K562 (cell line): Measurements from ENCODE around the gene PRKACA. TPM values are rescaled to one million over a fixed set of nuclear protein-coding genes. Genes with fewer than 3 reads are reported as not detected.

Experiments
- CHCHD3 ChIP-seq: fragments of 250-450 bp; sonication (Bioruptor Pico); IDR thresholded peaks from 2 replicates; pipeline ENCODE4 v2.1.2; 2022; ENCODE audit warnings: mild to moderate bottlenecking
- DDX20 ChIP-seq: fragments of 450-650 bp; IDR thresholded peaks from 2 replicates; pipeline ENCODE4 v1.6.1; 2016; ENCODE audit warnings: missing genetic modification characterization, low read depth, mild to moderate bottlenecking, missing compliant biosample characterization, moderate library complexity
- EP400 ChIP-seq: fragments of 450-650 bp; IDR thresholded peaks from 2 replicates; pipeline ENCODE4 v1.6.1; 2017; ENCODE audit warnings: antibody characterized with exemption, mild to moderate bottlenecking, moderate library complexity
- HSF4 ChIP-seq: fragments of 250-450 bp; sonication (Bioruptor Pico); IDR thresholded peaks from 2 replicates; pipeline ENCODE4 v2.1.2; 2022; ENCODE audit warnings: mild to moderate bottlenecking, moderate library complexity, borderline replicate concordance
- MCM3 ChIP-seq: fragments of 450-650 bp; IDR thresholded peaks from 2 replicates; pipeline ENCODE4 v1.6.1; 2016
- MGA ChIP-seq: fragments of 450-650 bp; IDR thresholded peaks from 2 replicates; pipeline ENCODE4 v1.6.1; 2016; ENCODE audit warnings: mild to moderate bottlenecking, moderate library complexity
- MTA1 ChIP-seq: fragments of 450-650 bp; IDR thresholded peaks from 2 replicates; pipeline ENCODE4 v1.6.1; 2017; ENCODE audit warnings: borderline replicate concordance
- RBM34 ChIP-seq: fragments of 200-400 bp; formaldehyde crosslinking; IDR thresholded peaks from 2 replicates; pipeline ENCODE4 v1.6.1; 2018; ENCODE audit warnings: low read length, borderline replicate concordance; ENCODE audit not compliant: insufficient read depth
- SOX6 ChIP-seq: fragments of 450-650 bp; IDR thresholded peaks from 2 replicates; pipeline ENCODE4 v1.6.1; 2014; ENCODE audit warnings: mild to moderate bottlenecking
- THRB ChIP-seq: fragments of 450-650 bp; formaldehyde crosslinking; conservative IDR thresholded peaks from 2 replicates; pipeline ENCODE4 v1.4.0; 2022; ENCODE audit warnings: mild to moderate bottlenecking, missing genetic modification characterization
- TRIM28 ChIP-seq: fragments of 450-650 bp; IDR thresholded peaks from 2 replicates; pipeline ENCODE4 v1.6.1; 2017
- ZBTB33 ChIP-seq: sonication (generic); formaldehyde crosslinking; IDR thresholded peaks from 2 replicates; pipeline ENCODE4 v1.8.1; 2023; ENCODE audit warnings: mild to moderate bottlenecking, missing genetic modification reagents
- ZBTB7A ChIP-seq: IDR thresholded peaks from 2 replicates; pipeline ENCODE4 v1.6.1; 2011; ENCODE audit warnings: low read depth, mild to moderate bottlenecking, low read length, moderate library complexity, borderline replicate concordance; ENCODE audit not compliant: control insufficient read depth
- ZEB2 ChIP-seq: fragments of 450-650 bp; IDR thresholded peaks from 2 replicates; pipeline ENCODE4 v1.6.1; 2016
- ZNF3 ChIP-seq: fragments of 250-450 bp; sonication (Bioruptor Pico); IDR thresholded peaks from 2 replicates; pipeline ENCODE4 v1.5.0; 2021; ENCODE audit warnings: mild to moderate bottlenecking, moderate library complexity
- polyA plus RNA-seq, 8 experiments: library from polyadenylated mRNA; depleted of rRNA in 4 of 8; stranded (reverse) in 5 of 8; unstranded in 3 of 8; fragments of >200 nt; fragmentation: Nextera tagmentation in 2 of 8; fragmentation: Illumina TruSeq in 1 of 8; extraction: Ambion mirVana in 2 of 8; extraction: Trizol in 1 of 8; gene quantifications; 2 replicates each; pipeline versions ENCODE4 v1.2.1 to v1.2.3, GENCODE V29; 2011 to 2014; ENCODE audit warnings: inconsistent platforms in 1 of 8, missing spikeins in 1 of 8
- total RNA-seq, 7 experiments: library from RNA; depleted of rRNA in 6 of 7; stranded (reverse); fragments of >200 nt in 6 of 7; fragmentation: Illumina TruSeq in 2 of 7; extraction: Trizol in 2 of 7; gene quantifications; 2 replicates each; pipeline versions ENCODE4 v1.2.1 to v1.2.3, GENCODE V29; 2011 to 2021; ENCODE audit warnings: low replicate concordance in 1 of 7

The PRKACA gene
- total and polyA plus RNA-seq, 9 of the 15 experiments (the other 6 are each of a cell fraction or from before 2014, with no cell fraction given): 1.2 to 63.1 (median 13.0) TPM

GRCh38 chr19:14085309-14085995 is 32.1 kb downstream of the PRKACA start, which contains the start of gene C19orf67 (continued):
- TF ChIP-seq MGA (peak; percentile 65), EP400 (peak; percentile 62; the same call in 1 of the 2 replicates), ZNF3 (CRISPR knock-in tag) (no peak), MTA1 (no peak), ZEB2 (no peak), RBM34 (no peak), MCM3 (no peak), SOX6 (no peak), ZBTB7A (peak; percentile 70), ZBTB33 (CRISPR knock-in tag) (peak; percentile 88), TRIM28 (no peak), HSF4 (no peak), DDX20 (tag) (no peak), CHCHD3 (no peak), THRB (CRISPR knock-in tag) (no peak)
